ENCODE results near the gene PPP1R3G. TPM values are rescaled to one million over a fixed set of nuclear protein-coding genes. Genes with fewer than 3 reads are reported as not detected.
A peak's percentile ranks its signal among the peaks of the same experiment; 100 is the strongest.

PPP1R3G gene
- total and polyA plus RNA-seq, 2 of the 13 experiments (the other 11 are each of a cell fraction or from before 2014, with no cell fraction given), result 1.2 to 1.3 TPM

- peak; percentile 53; the same call in 1 of the 2 replicates for TF ChIP-seq FOSL1 (CRISPR knock-in tag; IDR thresholded peaks at IDR 0.05; ENCODE audit: borderline replicate concordance)
- peak; percentile 93 for TF ChIP-seq DBP (CRISPR knock-in tag; IDR thresholded peaks at IDR 0.05; ENCODE audit: not compliant biosample characterization)
- peak; percentile 54 for TF ChIP-seq STAG1 (CRISPR knock-in tag; IDR thresholded peaks at IDR 0.05)
- TF ChIP-seq YY1 (IDR thresholded peaks at IDR 0.05; ENCODE audit: insufficient read depth, insufficient replicate concordance, low read depth, low read length), result peak; percentile 80
- peak; percentile 99 for TF ChIP-seq SKIL (CRISPR knock-in tag; IDR thresholded peaks at IDR 0.05; ENCODE audit: borderline replicate concordance)
- TF ChIP-seq HMG20A (CRISPR knock-in tag; IDR thresholded peaks at IDR 0.05; ENCODE audit: borderline replicate concordance), result peak; percentile 93
- no peak for TF ChIP-seq TERF1 (CRISPR knock-in tag; IDR thresholded peaks at IDR 0.05)
- TF ChIP-seq ZNF552 (CRISPR knock-in tag; IDR thresholded peaks at IDR 0.05; ENCODE audit: borderline replicate concordance), result 0 out of 2 replicates have a peak, but pooled peaks have one; percentile 87
- peak; percentile 94; the same call in 1 of the 2 replicates for TF ChIP-seq KDM5B (CRISPR knock-in tag; IDR thresholded peaks at IDR 0.05; ENCODE audit: borderline replicate concordance)
- TF ChIP-seq CENPT (CRISPR knock-in tag; IDR thresholded peaks at IDR 0.05; ENCODE audit: low read depth), result no peak
- no peak for TF ChIP-seq ZNF282 (IDR thresholded peaks at IDR 0.05; ENCODE audit: partially characterized antibody)
- TF ChIP-seq GPN1 (CRISPR knock-in tag; IDR thresholded peaks at IDR 0.05; ENCODE audit: borderline replicate concordance), result no peak; the same call in 1 of the 2 replicates
- TF ChIP-seq CEBPB (IDR thresholded peaks at IDR 0.05; ENCODE audit: borderline replicate concordance, low read depth, low read length), result peak; percentile 34; the same call in 1 of the 2 replicates
- peak; percentile 94; the same call in 1 of the 2 replicates for TF ChIP-seq BRD4 (CRISPR knock-in tag; IDR thresholded peaks at IDR 0.05)
- TF ChIP-seq KLF12 (CRISPR knock-in tag; IDR thresholded peaks at IDR 0.05; ENCODE audit: borderline replicate concordance), result peak; percentile 72; the same call in 1 of the 2 replicates
- TF ChIP-seq ZNF639 (CRISPR knock-in tag; conservative IDR thresholded peaks at IDR 0.05), result peak; percentile 62; the same call in 1 of the 2 replicates
- peak; percentile 91 for TF ChIP-seq FOSL2 (CRISPR knock-in tag; IDR thresholded peaks at IDR 0.05)
- TF ChIP-seq ZFP91 (CRISPR knock-in tag; IDR thresholded peaks at IDR 0.05; ENCODE audit: borderline replicate concordance), result peak; percentile 92
- TF ChIP-seq ZNF121 (CRISPR knock-in tag; IDR thresholded peaks at IDR 0.05), result peak; percentile 95
- TF ChIP-seq ZNF564 (CRISPR knock-in tag; IDR thresholded peaks at IDR 0.05), result peak; percentile 57
- peak; percentile 99 for TF ChIP-seq MTA1 (CRISPR knock-in tag; IDR thresholded peaks at IDR 0.05; ENCODE audit: borderline replicate concordance)
- TF ChIP-seq KLF11 (CRISPR knock-in tag; IDR thresholded peaks at IDR 0.05), result peak; percentile 98
- TF ChIP-seq RELA (CRISPR knock-in tag; IDR thresholded peaks at IDR 0.05), result 0 out of 2 replicates have a peak, but pooled peaks have one; percentile 68
Observed at GRCh38 chr6:5068153-5068751, 16.9 kb upstream of the PPP1R3G start (continued).
